CD8-positive, alpha-beta memory T cell (primary cell): ENCODE data around the gene TSHZ2. TPM values are rescaled to one million over a fixed set of nuclear protein-coding genes. Genes with fewer than 3 reads are reported as not detected.
"Not testable (repeated sequence)": the region's sequence is repeated elsewhere in the genome, so short reads cannot be mapped to it uniquely, and the experiment has no call there.

Source experiments
- CTCF ChIA-PET: fragments of 350-600 bp; sonication (Branson Sonifier 250); formaldehyde crosslinking; loops from one replicate; lab custom pipeline; 2021; ENCODE audit warnings: antibody characterized with exemption; lab: Charles Lee
- POLR2A ChIA-PET: fragments of 350-600 bp; sonication (Branson Sonifier 250); formaldehyde crosslinking; loops from one replicate; lab custom pipeline; 2021; ENCODE audit warnings: antibody characterized with exemption; lab: Charles Lee
- DNase-seq, 5 donors: peaks; one replicate each; pipeline versions ENCODE4 v3.0.0 to v3.0.0-alpha.2; 2020 to 2022; ENCODE audit warnings: mixed read lengths in 1 of 5
- H3K27ac ChIP-seq: one replicate; pipeline ENCODE4 v1.7.0; 2013; ENCODE audit warnings: low read depth, mild to moderate bottlenecking, low read length, moderate library complexity
- H3K27me3 ChIP-seq: 2 replicates; pipeline ENCODE4 v1.7.0; 2013; ENCODE audit warnings: low read length, mild to moderate bottlenecking; ENCODE audit not compliant: insufficient read depth, poor library complexity, severe bottlenecking
- H3K36me3 ChIP-seq: 2 replicates; pipeline ENCODE4 v1.7.0; 2013; ENCODE audit warnings: mild to moderate bottlenecking, low read length, moderate library complexity; ENCODE audit not compliant: insufficient read depth
- H3K4me1 ChIP-seq: 2 replicates; pipeline ENCODE4 v1.7.0; 2013; ENCODE audit warnings: mild to moderate bottlenecking, low read length, moderate library complexity; ENCODE audit not compliant: insufficient read depth
- H3K4me3 ChIP-seq: 2 replicates; pipeline ENCODE4 v1.7.0; 2013; ENCODE audit warnings: mild to moderate bottlenecking, low read length
- H3K9me3 ChIP-seq: 2 replicates; pipeline ENCODE4 v1.7.0; 2013; ENCODE audit warnings: mild to moderate bottlenecking, low read length
- H3K27ac Mint-ChIP-seq, 8 donors: one replicate each; pipeline ENCODE4 v1.8.0; 2020 to 2021; ENCODE audit warnings: mixed read lengths in 8 of 8, mild to moderate bottlenecking in 6 of 8, inconsistent platforms in 3 of 8, moderate library complexity in 3 of 8
- H3K27me3 Mint-ChIP-seq, 2 donors: one replicate each; pipeline ENCODE4 v1.8.0; 2020 to 2021; ENCODE audit warnings: mixed read lengths in 2 of 2, mild to moderate bottlenecking in 1 of 2, moderate library complexity in 1 of 2
- H3K36me3 Mint-ChIP-seq, 3 donors: one replicate each; pipeline ENCODE4 v1.8.0; 2020 to 2021; ENCODE audit warnings: mixed read lengths in 3 of 3, inconsistent platforms in 1 of 3, mild to moderate bottlenecking in 1 of 3
- H3K4me1 Mint-ChIP-seq, 3 donors: one replicate each; pipeline ENCODE4 v1.8.0; 2020 to 2021; ENCODE audit warnings: mixed read lengths in 3 of 3, inconsistent platforms in 1 of 3, mild to moderate bottlenecking in 1 of 3
- H3K4me3 Mint-ChIP-seq, 7 donors: one replicate each; pipeline ENCODE4 v1.8.0; 2020 to 2021; ENCODE audit warnings: mixed read lengths in 7 of 7, mild to moderate bottlenecking in 6 of 7, moderate library complexity in 4 of 7, inconsistent platforms in 2 of 7
- H3K9me3 Mint-ChIP-seq, 5 donors: one replicate each; pipeline ENCODE4 v1.8.0; 2020 to 2022; ENCODE audit warnings: mixed read lengths in 5 of 5, mild to moderate bottlenecking in 3 of 5, moderate library complexity in 2 of 5, inconsistent platforms in 1 of 5
- polyA plus RNA-seq: library from polyadenylated mRNA; unstranded; fragments of 300-500 nt; fragmentation: Illumina TruSeq; gene quantifications from one replicate; pipeline ENCODE4 v1.2.3, GENCODE V29; 2021
- total RNA-seq, 2 experiments: library from RNA; stranded (reverse); gene quantifications; one replicate each; pipeline ENCODE4 v1.2.3, GENCODE V29; 2021

The TSHZ2 gene
- total and polyA plus RNA-seq, 3 experiments from 2014 or later: 0.10 to 1.6 (median 1.5) TPM

GRCh38 chr20:53463101-53463972 is 491.2 kb downstream of the TSHZ2 start:
- Mint-ChIP-seq H3K27ac (peak overlapping the region in 1 of 8 donors; percentile 20), H3K9me3 (peaks cover 0 to 8% (median 0%) of the 10 kb centered on the region in 5 donors), H3K4me3 (no peak overlapping the region), H3K27me3 (peaks cover 20 to 38% of the 10 kb centered on the region in 2 donors), H3K4me1 (no peaks in the 10 kb centered on the region), H3K36me3 (no peaks in the 10 kb centered on the region)
- DNase-seq: no peak
- Histone ChIP-seq H3K36me3 (no peaks in the 10 kb centered on the region), H3K4me1 (no peaks in the 10 kb centered on the region), H3K4me3 (no peak overlapping the region), H3K27me3 (no peaks in the 10 kb centered on the region), H3K27ac (no peak overlapping the region), H3K9me3 (no peaks in the 10 kb centered on the region)
- ChIA-PET CTCF (no interaction called here), POLR2A (no interaction called here)

DNA sequence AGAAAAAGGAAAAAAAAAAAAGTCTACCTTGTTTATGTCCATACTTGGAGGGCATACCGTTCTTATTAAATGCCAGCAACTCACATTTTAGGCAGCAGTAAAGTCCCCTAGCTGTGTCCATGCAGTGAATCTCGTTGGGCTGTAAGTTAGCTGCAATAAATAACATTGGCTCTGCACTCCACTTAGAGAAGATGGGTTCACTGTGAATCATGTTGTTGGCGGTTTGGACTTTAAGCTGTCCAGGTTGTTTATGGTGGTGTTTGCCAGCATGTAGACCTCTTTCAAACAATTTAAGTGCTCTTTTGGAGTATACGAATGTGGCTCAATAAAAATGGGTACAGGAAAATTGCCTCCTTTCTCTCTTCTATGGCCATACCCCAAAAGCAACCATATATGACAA is 494.1 kb downstream of the TSHZ2 start:
- peaks cover 21 to 41% of the 10 kb centered on the region in 2 donors for H3K27me3 Mint-ChIP-seq
- Histone ChIP-seq H3K4me1 (no peaks in the 10 kb centered on the region), H3K9me3 (no peaks in the 10 kb centered on the region), H3K27me3 (no peaks in the 10 kb centered on the region), H3K4me3 (no peak overlapping the region), H3K36me3 (no peaks in the 10 kb centered on the region), H3K27ac (no peak overlapping the region)
- no peak for DNase-seq
- no peaks in the 10 kb centered on the region for H3K4me1 Mint-ChIP-seq
- peaks cover 0 to under 1% (median 0%) of the 10 kb centered on the region in 3 donors for H3K36me3 Mint-ChIP-seq
- peaks cover 0 to 5% (median 0%) of the 10 kb centered on the region in 5 donors for H3K9me3 Mint-ChIP-seq
- POLR2A ChIA-PET: no interaction called here
- H3K27ac Mint-ChIP-seq: no peak overlapping the region
- no peak overlapping the region for H3K4me3 Mint-ChIP-seq
- CTCF ChIA-PET: no interaction called here

- H3K36me3 Mint-ChIP-seq: peaks cover 0 to 4% (median 1%) of the 10 kb centered on the region in 3 donors
- Histone ChIP-seq H3K4me3 (no peak overlapping the region), H3K27ac (no peak overlapping the region), H3K27me3 (no peaks in the 10 kb centered on the region), H3K9me3 (no peaks in the 10 kb centered on the region), H3K36me3 (no peaks in the 10 kb centered on the region), H3K4me1 (no peaks in the 10 kb centered on the region)
- DNase-seq: no peak
- ChIA-PET CTCF (no interaction called here), POLR2A (no interaction called here)
- H3K27ac Mint-ChIP-seq: no peak overlapping the region
- peaks cover 0 to 5% (median 0%) of the 10 kb centered on the region in 5 donors for H3K9me3 Mint-ChIP-seq
- peaks cover 19 to 34% of the 10 kb centered on the region in 2 donors for H3K27me3 Mint-ChIP-seq
- H3K4me3 Mint-ChIP-seq: no peak overlapping the region
- H3K4me1 Mint-ChIP-seq: no peaks in the 10 kb centered on the region
These were observed 496.4 kb downstream of the TSHZ2 start for GRCh38 chr20:53468587-53468986.

DNA sequence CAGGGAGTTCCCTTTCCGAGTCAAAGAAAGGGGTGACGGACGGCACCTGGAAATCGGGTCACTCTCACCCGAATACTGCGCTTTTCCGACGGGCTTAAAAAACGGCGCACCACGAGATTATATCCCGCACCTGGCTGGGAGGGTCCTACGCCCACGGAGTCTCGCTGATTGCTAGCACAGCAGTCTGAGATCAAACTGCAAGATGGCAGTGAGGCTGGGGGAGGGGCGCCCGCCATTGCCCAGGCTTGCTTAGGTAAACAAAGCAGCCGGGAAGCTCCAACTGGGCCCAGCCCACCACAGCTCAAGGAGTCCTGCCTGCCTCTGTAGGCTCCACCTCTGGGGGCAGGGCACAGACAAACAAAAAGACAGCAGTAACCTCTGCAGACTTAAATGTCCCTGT is 500.7 kb downstream of the TSHZ2 start:
- H3K36me3 Mint-ChIP-seq, POLR2A ChIA-PET, H3K4me3 ChIP-seq, CTCF ChIA-PET, H3K36me3 ChIP-seq, H3K27ac Mint-ChIP-seq, H3K27me3 ChIP-seq, H3K27ac ChIP-seq, DNase-seq, H3K4me1 ChIP-seq, H3K9me3 Mint-ChIP-seq, H3K9me3 ChIP-seq, H3K4me3 Mint-ChIP-seq, H3K4me1 Mint-ChIP-seq: not testable (repeated sequence)
- H3K27me3 Mint-ChIP-seq: peaks cover 10 to 16% of the 10 kb centered on the region in 2 donors

- no peaks in the 10 kb centered on the region for H3K4me1 ChIP-seq
- Mint-ChIP-seq H3K4me1 (no peaks in the 10 kb centered on the region), H3K4me3 (no peak overlapping the region), H3K27me3 (peaks cover 0 to 4% of the 10 kb centered on the region in 2 donors), H3K27ac (peak overlapping the region in 1 of 8 donors; percentile 29), H3K36me3 (no peaks in the 10 kb centered on the region), H3K9me3 (peaks cover 0 to 7% (median 0%) of the 10 kb centered on the region in 5 donors)
- H3K36me3 ChIP-seq: no peaks in the 10 kb centered on the region
- no peaks in the 10 kb centered on the region for H3K27me3 ChIP-seq
- no peak for DNase-seq
- POLR2A ChIA-PET: no interaction called here
- no peak overlapping the region for H3K4me3 ChIP-seq
- no peaks in the 10 kb centered on the region for H3K9me3 ChIP-seq
- CTCF ChIA-PET: no interaction called here
- no peak overlapping the region for H3K27ac ChIP-seq
These were observed 508.8 kb downstream of the TSHZ2 start for GRCh38 chr20:53480913-53481312.

DNA sequence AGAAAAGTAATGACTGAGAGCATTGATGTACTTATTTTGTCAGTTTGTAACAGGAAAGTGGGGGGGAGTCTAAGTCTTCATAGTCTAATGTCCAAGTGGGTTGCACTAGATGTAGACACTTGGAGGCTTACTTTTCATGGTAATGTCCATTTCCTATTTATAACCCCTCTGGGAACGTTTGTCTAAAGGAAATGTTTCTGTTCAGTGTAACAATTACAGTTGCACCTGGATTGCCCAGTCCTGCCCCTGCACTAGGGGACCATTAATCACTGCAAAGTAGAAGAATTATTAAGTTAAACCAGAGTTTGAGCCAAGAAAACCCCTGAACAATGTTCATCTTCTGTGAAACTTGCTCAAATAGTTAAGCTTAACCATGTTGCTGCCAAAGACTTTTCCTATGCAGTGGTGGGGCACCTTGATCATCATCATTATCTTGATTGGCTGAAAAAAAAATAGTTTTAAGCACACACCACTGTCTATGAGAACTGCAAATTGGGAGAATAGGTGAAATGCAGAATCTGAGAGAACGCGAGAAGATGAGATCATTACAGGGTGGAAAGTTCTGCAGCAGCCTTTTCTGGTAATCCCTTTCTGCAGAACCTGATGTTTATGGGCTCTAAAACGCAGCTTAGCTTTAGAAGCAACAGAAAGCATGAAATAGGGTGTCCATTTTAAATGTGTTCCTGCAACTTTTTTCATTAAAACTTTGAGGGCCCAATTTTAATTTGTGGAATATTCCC is 515.5 kb downstream of the TSHZ2 start:
- Histone ChIP-seq H3K27ac (no peak overlapping the region), H3K9me3 (no peaks in the 10 kb centered on the region), H3K4me3 (no peak overlapping the region), H3K27me3 (no peaks in the 10 kb centered on the region), H3K4me1 (no peaks in the 10 kb centered on the region), H3K36me3 (no peaks in the 10 kb centered on the region)
- POLR2A ChIA-PET: no interaction called here
- no peak overlapping the region for H3K4me3 Mint-ChIP-seq
- H3K27me3 Mint-ChIP-seq: peaks cover 5 to 15% of the 10 kb centered on the region in 2 donors
- peaks cover 0 to 7% (median 0%) of the 10 kb centered on the region in 5 donors for H3K9me3 Mint-ChIP-seq
- no peaks in the 10 kb centered on the region for H3K4me1 Mint-ChIP-seq
- H3K27ac Mint-ChIP-seq: no peak overlapping the region
- CTCF ChIA-PET: no interaction called here
- no peaks in the 10 kb centered on the region for H3K36me3 Mint-ChIP-seq
- no peak for DNase-seq

GRCh38 chr20:53488775-53489272 is 516.7 kb downstream of the TSHZ2 start:
- no peaks in the 10 kb centered on the region for H3K4me1 ChIP-seq
- Mint-ChIP-seq H3K4me3 (no peak overlapping the region), H3K27ac (no peak overlapping the region), H3K27me3 (peaks cover 5 to 14% of the 10 kb centered on the region in 2 donors), H3K36me3 (no peaks in the 10 kb centered on the region), H3K4me1 (no peaks in the 10 kb centered on the region), H3K9me3 (peaks cover 0 to 3% (median 0%) of the 10 kb centered on the region in 5 donors)
- H3K9me3 ChIP-seq: no peaks in the 10 kb centered on the region
- ChIA-PET POLR2A (no interaction called here), CTCF (no interaction called here)
- H3K27ac ChIP-seq: no peak overlapping the region
- H3K4me3 ChIP-seq: no peak overlapping the region
- no peaks in the 10 kb centered on the region for H3K36me3 ChIP-seq
- H3K27me3 ChIP-seq: no peaks in the 10 kb centered on the region
- DNase-seq: no peak

GRCh38 chr20:53489528-53489927 is 517.4 kb downstream of the TSHZ2 start:
- Histone ChIP-seq H3K36me3 (no peaks in the 10 kb centered on the region), H3K4me3 (no peak overlapping the region), H3K4me1 (no peaks in the 10 kb centered on the region), H3K9me3 (no peaks in the 10 kb centered on the region), H3K27ac (no peak overlapping the region), H3K27me3 (no peaks in the 10 kb centered on the region)
- H3K4me3 Mint-ChIP-seq: no peak overlapping the region
- POLR2A ChIA-PET: no interaction called here
- CTCF ChIA-PET: no interaction called here
- H3K27me3 Mint-ChIP-seq: peaks cover 5 to 11% of the 10 kb centered on the region in 2 donors
- H3K9me3 Mint-ChIP-seq: no peaks in the 10 kb centered on the region
- no peak overlapping the region for H3K27ac Mint-ChIP-seq
- no peaks in the 10 kb centered on the region for H3K36me3 Mint-ChIP-seq
- DNase-seq: no peak
- no peaks in the 10 kb centered on the region for H3K4me1 Mint-ChIP-seq
